ENCODE measurements around the gene ADAT1.
"Not testable (repeated sequence)": the region's sequence is repeated elsewhere in the genome, so short reads cannot be mapped to it uniquely, and the experiment has no call there.

The ADAT1 gene

DNA sequence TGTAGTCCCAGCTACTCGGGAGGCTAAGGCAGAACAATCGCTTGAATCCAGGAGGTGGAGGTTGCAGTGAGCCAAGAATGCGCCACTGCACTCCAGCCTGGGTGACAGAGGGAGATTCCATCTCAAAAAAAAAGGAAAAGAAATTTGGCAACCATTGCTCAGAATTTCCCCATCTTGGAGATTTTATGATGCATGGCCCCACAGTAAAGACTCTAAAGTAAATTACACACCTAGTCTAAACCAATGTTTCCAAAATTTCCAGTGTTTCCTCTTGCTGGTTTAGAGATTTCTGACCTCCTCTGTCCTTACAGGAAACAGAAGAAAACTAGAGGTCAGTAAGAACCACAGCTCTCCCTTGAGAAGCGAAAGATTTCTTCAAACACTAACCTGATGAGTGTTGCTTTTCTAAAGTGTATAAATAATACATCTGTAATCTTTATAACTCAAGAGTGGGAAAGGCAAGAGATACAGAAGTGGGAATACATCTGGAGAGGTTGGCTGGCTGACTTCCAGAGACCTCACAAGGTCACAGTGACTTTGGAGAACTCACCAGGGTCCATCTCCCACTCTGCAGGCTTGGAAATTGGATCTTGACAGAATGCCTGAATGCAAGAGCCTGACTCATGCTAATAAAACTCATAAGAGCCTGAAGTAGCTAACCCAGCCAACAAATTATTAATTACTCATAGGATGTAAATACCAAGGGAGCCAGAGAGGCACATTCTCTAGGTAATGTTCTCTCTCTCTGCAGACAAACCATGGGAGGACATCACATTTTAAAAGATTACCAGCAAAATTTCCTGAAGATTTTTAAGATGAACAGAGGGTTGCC lies 8.8 kb downstream of the ADAT1 start:
- TF ChIP-seq, protein P1, sequence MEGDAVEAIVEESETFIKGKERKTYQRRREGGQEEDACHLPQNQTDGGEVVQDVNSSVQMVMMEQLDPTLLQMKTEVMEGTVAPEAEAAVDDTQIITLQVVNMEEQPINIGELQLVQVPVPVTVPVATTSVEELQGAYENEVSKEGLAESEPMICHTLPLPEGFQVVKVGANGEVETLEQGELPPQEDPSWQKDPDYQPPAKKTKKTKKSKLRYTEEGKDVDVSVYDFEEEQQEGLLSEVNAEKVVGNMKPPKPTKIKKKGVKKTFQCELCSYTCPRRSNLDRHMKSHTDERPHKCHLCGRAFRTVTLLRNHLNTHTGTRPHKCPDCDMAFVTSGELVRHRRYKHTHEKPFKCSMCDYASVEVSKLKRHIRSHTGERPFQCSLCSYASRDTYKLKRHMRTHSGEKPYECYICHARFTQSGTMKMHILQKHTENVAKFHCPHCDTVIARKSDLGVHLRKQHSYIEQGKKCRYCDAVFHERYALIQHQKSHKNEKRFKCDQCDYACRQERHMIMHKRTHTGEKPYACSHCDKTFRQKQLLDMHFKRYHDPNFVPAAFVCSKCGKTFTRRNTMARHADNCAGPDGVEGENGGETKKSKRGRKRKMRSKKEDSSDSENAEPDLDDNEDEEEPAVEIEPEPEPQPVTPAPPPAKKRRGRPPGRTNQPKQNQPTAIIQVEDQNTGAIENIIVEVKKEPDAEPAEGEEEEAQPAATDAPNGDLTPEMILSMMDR (IDR thresholded peaks at IDR 0.05; ENCODE audit: extremely low read depth, insufficient read depth, missing control alignments) = no peak
- no peak for DNase-seq (ENCODE audit: low spot score)
- in situ Hi-C loops (cut with MboI; ENCODE audit: low pct_unique_long_range_greater_than_20kb, low sequenced_read_pairs, unreplicated experiment) = no loop called here

GRCh38 chr16:75606507-75606906 lies 16.6 kb downstream of the ADAT1 start:
- in situ Hi-C loops (cut with MboI; ENCODE audit: low pct_unique_long_range_greater_than_20kb, low sequenced_read_pairs, unreplicated experiment) = no loop called here
- TF ChIP-seq, protein P1 (IDR thresholded peaks at IDR 0.05; ENCODE audit: extremely low read depth, insufficient read depth, missing control alignments) = no peak
- no peak for DNase-seq (ENCODE audit: low spot score)

DNA sequence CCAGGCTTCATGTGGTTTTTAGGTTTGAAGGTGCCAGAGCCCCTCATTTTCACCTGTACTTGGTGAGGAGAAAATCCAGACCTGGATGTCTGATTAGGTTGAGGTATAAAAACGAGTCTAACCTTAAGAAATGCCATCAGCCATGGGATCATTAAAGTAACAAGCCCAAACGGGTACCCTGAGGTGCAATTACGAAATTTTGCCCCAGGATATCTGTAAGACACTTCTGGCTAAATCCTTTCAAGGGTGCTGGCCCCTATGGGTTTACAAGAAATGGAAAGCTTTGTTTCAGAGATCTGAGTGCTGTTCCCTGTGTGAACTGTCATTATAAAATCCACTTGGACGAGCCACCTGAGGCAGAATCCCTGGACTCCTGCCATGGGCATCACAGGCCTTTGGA lies 19.8 kb downstream of the ADAT1 start:
- in situ Hi-C loops (cut with MboI; ENCODE audit: low pct_unique_long_range_greater_than_20kb, low sequenced_read_pairs, unreplicated experiment) = no loop called here
- no peak for DNase-seq (ENCODE audit: low spot score)
- TF ChIP-seq, protein P1 (IDR thresholded peaks at IDR 0.05; ENCODE audit: extremely low read depth, insufficient read depth, missing control alignments) = no peak

DNA sequence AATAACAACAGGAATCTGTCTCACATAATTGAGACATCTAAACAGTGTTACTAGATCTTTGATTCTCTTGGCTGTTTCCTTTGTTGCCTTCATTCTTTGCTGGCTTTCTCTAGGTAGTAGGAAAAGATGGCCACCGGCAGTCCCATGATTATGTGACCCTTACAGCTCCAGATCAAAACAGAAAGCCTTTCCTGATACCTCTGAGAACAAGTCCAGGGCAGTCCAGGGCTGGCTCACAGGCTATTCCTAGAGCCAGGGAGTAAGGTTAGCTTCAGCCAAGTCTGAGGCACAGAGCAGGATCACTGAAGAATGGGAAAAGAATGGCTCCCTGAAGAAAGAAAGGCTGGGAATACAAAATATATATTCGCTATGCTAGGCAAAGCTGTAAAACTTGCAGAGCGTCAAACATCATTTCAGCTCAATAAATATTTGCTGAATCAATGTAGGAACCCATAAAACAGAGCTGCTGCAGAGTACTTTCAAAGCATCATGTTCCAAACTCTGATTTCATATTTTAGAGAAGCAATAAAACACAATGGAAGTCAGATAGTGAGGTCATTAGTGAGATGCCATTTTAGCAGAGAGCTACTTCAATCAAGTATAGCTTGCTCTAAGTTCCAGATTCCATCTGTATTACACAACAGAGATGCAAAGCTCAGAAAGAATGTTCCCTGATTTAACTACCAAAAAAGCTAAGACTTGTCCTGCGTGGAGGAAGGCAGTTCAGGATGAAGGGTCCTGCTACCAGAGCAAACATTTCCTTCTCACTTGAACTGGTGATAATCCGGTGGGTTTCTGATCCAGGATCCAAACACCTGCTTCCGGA lies 23.4 kb downstream of the ADAT1 start:
- TF ChIP-seq, protein P1 (IDR thresholded peaks at IDR 0.05; ENCODE audit: extremely low read depth, insufficient read depth, missing control alignments) = no peak
- in situ Hi-C loops (cut with MboI; ENCODE audit: low pct_unique_long_range_greater_than_20kb, low sequenced_read_pairs, unreplicated experiment) = no loop called here
- no peak for DNase-seq (ENCODE audit: low spot score)

- DNase-seq (ENCODE audit: low spot score) = no peak
- TF ChIP-seq, protein P1 (IDR thresholded peaks at IDR 0.05; ENCODE audit: extremely low read depth, insufficient read depth, missing control alignments) = no peak
- in situ Hi-C loops (cut with MboI; ENCODE audit: low pct_unique_long_range_greater_than_20kb, low sequenced_read_pairs, unreplicated experiment) = no loop called here
These were observed 29.0 kb downstream of the ADAT1 start for GRCh38 chr16:75593825-75594820.

- DNase-seq (ENCODE audit: low spot score) = no peak
- in situ Hi-C loops (cut with MboI; ENCODE audit: low pct_unique_long_range_greater_than_20kb, low sequenced_read_pairs, unreplicated experiment) = no loop called here
- TF ChIP-seq, protein P1 (IDR thresholded peaks at IDR 0.05; ENCODE audit: extremely low read depth, insufficient read depth, missing control alignments) = no peak
These were observed 29.8 kb downstream of the ADAT1 start for GRCh38 chr16:75593308-75593707.

DNA sequence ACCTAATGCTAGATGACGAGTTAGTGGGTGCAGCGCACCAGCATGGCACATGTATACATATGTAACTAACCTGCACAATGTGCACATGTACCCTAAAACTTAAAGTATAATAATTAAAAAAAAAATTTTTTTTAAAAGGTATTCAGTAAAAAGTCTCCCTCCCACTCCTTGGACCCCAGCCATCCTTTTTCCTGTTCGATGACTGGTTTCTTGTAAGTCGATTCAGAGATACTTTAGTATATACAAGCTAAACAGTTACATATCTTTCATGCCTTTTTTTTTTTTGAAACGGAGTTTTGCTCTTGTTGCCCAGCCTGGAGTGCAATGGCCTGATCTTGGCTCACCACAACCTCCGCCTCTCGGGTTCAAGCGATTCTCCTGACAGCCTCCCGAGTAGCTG lies 31.2 kb downstream of the ADAT1 start:
- DNase-seq (ENCODE audit: low spot score); in situ Hi-C loops (cut with MboI; ENCODE audit: low pct_unique_long_range_greater_than_20kb, low sequenced_read_pairs, unreplicated experiment): not testable (repeated sequence)
